ENCODE results near the gene CD151. TPM values are rescaled to one million over a fixed set of nuclear protein-coding genes. Genes with fewer than 3 reads are reported as not detected.

CD151 gene
- total RNA-seq, 1 donor from 2014 or later = 108 TPM

GRCh38 chr11:788953-789940 lies 43.5 kb upstream of the CD151 start:
- H3K4me3 Mint-ChIP-seq = no peak overlapping the region
- peaks cover 4% of the 10 kb centered on the region for H3K27me3 Mint-ChIP-seq (ENCODE audit: low read depth)
- H3K36me3 Mint-ChIP-seq (ENCODE audit: low read depth) = no peaks in the 10 kb centered on the region
- no peaks in the 10 kb centered on the region for H3K4me1 Mint-ChIP-seq
- no peak for TF ChIP-seq CTCF (conservative IDR thresholded peaks at IDR 0.05)
- no peak overlapping the region for H3K27ac Mint-ChIP-seq (ENCODE audit: unreplicated experiment)
- DNase-seq (ENCODE audit: low read depth, low spot score) = no peak
- H3K9me3 Mint-ChIP-seq = no peaks in the 10 kb centered on the region

GRCh38 chr11:789943-790342 lies 42.8 kb upstream of the CD151 start, which contains the start of gene CEND1:
CEND1 (minus strand) TSS chr11:790090; CDS start chr11:788576, 1,514 bp downstream.
- Mint-ChIP-seq H3K4me1 (no peaks in the 10 kb centered on the region), H3K4me3 (peak within 1 kb of the TSS; percentile 66), H3K27ac (ENCODE audit: unreplicated experiment) (no peak within 1 kb of the TSS), H3K27me3 (ENCODE audit: low read depth) (peaks cover 4% of the 10 kb centered on the region), H3K9me3 (no peaks in the 10 kb centered on the region), H3K36me3 (ENCODE audit: low read depth) (no peaks in the 10 kb centered on the region)
- no peak for DNase-seq (ENCODE audit: low read depth, low spot score)
- TF ChIP-seq CTCF (conservative IDR thresholded peaks at IDR 0.05) = no peak

GRCh38 chr11:790721-791564 lies 41.8 kb upstream of the CD151 start:
- peak overlapping the region; percentile 66 for H3K4me3 Mint-ChIP-seq
- H3K27ac Mint-ChIP-seq (ENCODE audit: unreplicated experiment) = no peak overlapping the region
- no peak for DNase-seq (ENCODE audit: low read depth, low spot score)
- no peaks in the 10 kb centered on the region for H3K36me3 Mint-ChIP-seq (ENCODE audit: low read depth)
- TF ChIP-seq CTCF (conservative IDR thresholded peaks at IDR 0.05) = no peak
- H3K27me3 Mint-ChIP-seq (ENCODE audit: low read depth) = peaks cover 3% of the 10 kb centered on the region
- no peaks in the 10 kb centered on the region for H3K9me3 Mint-ChIP-seq
- peaks cover 2% of the 10 kb centered on the region for H3K4me1 Mint-ChIP-seq

GRCh38 chr11:791658-792534 lies 40.9 kb upstream of the CD151 start:
- no peak overlapping the region for H3K4me3 Mint-ChIP-seq
- no peak for DNase-seq (ENCODE audit: low read depth, low spot score)
- no peak overlapping the region for H3K27ac Mint-ChIP-seq (ENCODE audit: unreplicated experiment)
- peaks cover 9% of the 10 kb centered on the region for H3K4me1 Mint-ChIP-seq
- no peaks in the 10 kb centered on the region for H3K36me3 Mint-ChIP-seq (ENCODE audit: low read depth)
- no peak for TF ChIP-seq CTCF (conservative IDR thresholded peaks at IDR 0.05)
- no peaks in the 10 kb centered on the region for H3K27me3 Mint-ChIP-seq (ENCODE audit: low read depth)
- H3K9me3 Mint-ChIP-seq = no peaks in the 10 kb centered on the region

GRCh38 chr11:792535-792821 lies 40.3 kb upstream of the CD151 start:
- H3K9me3 Mint-ChIP-seq = no peaks in the 10 kb centered on the region
- no peaks in the 10 kb centered on the region for H3K27me3 Mint-ChIP-seq (ENCODE audit: low read depth)
- no peak for DNase-seq (ENCODE audit: low read depth, low spot score)
- no peaks in the 10 kb centered on the region for H3K36me3 Mint-ChIP-seq (ENCODE audit: low read depth)
- H3K4me1 Mint-ChIP-seq = peaks cover 15% of the 10 kb centered on the region
- no peak overlapping the region for H3K27ac Mint-ChIP-seq (ENCODE audit: unreplicated experiment)
- H3K4me3 Mint-ChIP-seq = no peak overlapping the region
- no peak for TF ChIP-seq CTCF (conservative IDR thresholded peaks at IDR 0.05)

All from neural crest cell (in vitro differentiated cells).